Left cardiac atrium (tissue), 4 donors: ENCODE results near the gene CDYL2. TPM values are rescaled to one million over a fixed set of nuclear protein-coding genes. Genes with fewer than 3 reads are reported as not detected.

Experiments
- ATAC-seq, 2 donors: fragments of 200-7000 bp; cut with Tn5 transposase; one replicate each; pipeline ENCODE4 v1.9.1; 2020; ENCODE audit warnings: mild to moderate bottlenecking in 2 of 2, moderate library complexity in 2 of 2
- DNase-seq: peaks from one replicate; pipeline ENCODE4 v3.0.0-alpha.2; 2020
- intact Hi-C, 2 donors: fragments of 100-400 bp; cut with DNase I; formaldehyde crosslinking; loops; one replicate each; pipeline versions ENCODE4 v1.14.1 to v1.15.1; 2022 to 2023
- total RNA-seq, 2 donors: library from RNA; stranded (reverse); fragmentation: NEBNext Ultra II Directional; extraction: Animal tissue kit (Norgen Biotek cat#: 25700); gene quantifications; one replicate each; pipeline ENCODE4 v1.2.1, GENCODE V29; 2021
- donor health status: DM: no; HTN: yes; CAD: no.
- donor health status: DM: no; HTN: yes; CAD: no; lungs with severe emphysema.
- donor health status: DM: yes; HTN: yes; CAD: no.
- donor health status: Dilated cardiomyopathy.

CDYL2 gene
- total RNA-seq, 2 donors from 2014 or later, result 6.7 to 7.1 TPM

GRCh38 chr16:80614908-80615671, 189.3 kb downstream of the CDYL2 start:
- intact Hi-C loops, result no loop called here
- DNase-seq (no peak), ATAC-seq (no peak)

- intact Hi-C loops, result no loop called here
- DNase-seq (no peak), ATAC-seq (no peak)
Observed at GRCh38 chr16:80612461-80613017, 191.9 kb downstream of the CDYL2 start.

- intact Hi-C loops, result no loop called here
- no peak for ATAC-seq
- no peak for DNase-seq
Observed at GRCh38 chr16:80611930-80612327, 192.5 kb downstream of the CDYL2 start.

GRCh38 chr16:80611171-80611929, 193.0 kb downstream of the CDYL2 start:
- no peak for ATAC-seq
- intact Hi-C loops, result no loop called here
- DNase-seq, result no peak

- DNase-seq (no peak), ATAC-seq (no peak)
- intact Hi-C loops, result no loop called here
Observed at GRCh38 chr16:80610481-80611156, 193.8 kb downstream of the CDYL2 start.

GRCh38 chr16:80608946-80609345, 195.5 kb downstream of the CDYL2 start:
- no peak for DNase-seq
- no peak for ATAC-seq
- intact Hi-C loops, result no loop called here

- no peak for ATAC-seq
- intact Hi-C loops, result no loop called here
- DNase-seq, result no peak
Observed at GRCh38 chr16:80607204-80607603, 197.2 kb downstream of the CDYL2 start.

GRCh38 chr16:80606221-80606766, 198.1 kb downstream of the CDYL2 start:
- DNase-seq (no peak), ATAC-seq (no peak)
- intact Hi-C loops, result no loop called here

- ATAC-seq, result no peak
- intact Hi-C loops, result no loop called here
- no peak for DNase-seq
Observed at GRCh38 chr16:80604600-80605355, 199.6 kb downstream of the CDYL2 start.

GRCh38 chr16:80602894-80603293, 201.5 kb downstream of the CDYL2 start:
- intact Hi-C loops, result no loop called here
- no peak for ATAC-seq
- DNase-seq, result no peak

- ATAC-seq, result no peak
- DNase-seq, result no peak
- intact Hi-C loops, result no loop called here
Observed at GRCh38 chr16:80601182-80601581, 203.2 kb downstream of the CDYL2 start.

- DNase-seq (no peak), ATAC-seq (no peak)
- intact Hi-C loops, result no loop called here
Observed at GRCh38 chr16:80599466-80599865, 204.9 kb downstream of the CDYL2 start.

- ATAC-seq, result no peak
- DNase-seq, result no peak
- intact Hi-C loops, result no loop called here
Observed at GRCh38 chr16:80596507-80597207, 207.7 kb downstream of the CDYL2 start.

- intact Hi-C loops, result no loop called here
- DNase-seq (no peak), ATAC-seq (no peak)
Observed at GRCh38 chr16:80594756-80595155, 209.6 kb downstream of the CDYL2 start.

GRCh38 chr16:80592273-80592672, 212.1 kb downstream of the CDYL2 start:
- ATAC-seq (no peak), DNase-seq (no peak)
- intact Hi-C loops, result no loop called here

- ATAC-seq (no peak), DNase-seq (no peak)
- intact Hi-C loops, result no loop called here
Observed at GRCh38 chr16:80591071-80591915, 213.1 kb downstream of the CDYL2 start.

GRCh38 chr16:80587071-80587470, 217.3 kb downstream of the CDYL2 start:
- no peak for DNase-seq
- intact Hi-C loops, result no loop called here
- no peak for ATAC-seq
